HG03521 (cell line): ENCODE results near the gene PHACTR1.

Experiments used
- ATAC-seq: cut with Tn5 transposase; IDR thresholded peaks from one replicate; pipeline ENCODE4 v1.9.1; 2021; ENCODE audit warnings: mild to moderate bottlenecking, moderate library complexity; ENCODE audit not compliant: unreplicated experiment

PHACTR1 gene

GRCh38 chr6:12844284-12845223 is 128.0 kb downstream of the PHACTR1 start:
- no peak for ATAC-seq

GRCh38 chr6:12845224-12846004 is 128.8 kb downstream of the PHACTR1 start:
- ATAC-seq: no peak

- no peak for ATAC-seq
These were observed 132.6 kb downstream of the PHACTR1 start for GRCh38 chr6:12848964-12849808.

GRCh38 chr6:12849809-12850198 is 133.2 kb downstream of the PHACTR1 start:
- ATAC-seq: no peak

GRCh38 chr6:12851123-12851695 is 134.6 kb downstream of the PHACTR1 start:
- ATAC-seq: no peak

GRCh38 chr6:12861603-12862002 is 145.0 kb downstream of the PHACTR1 start:
- no peak for ATAC-seq

- no peak for ATAC-seq
These were observed 148.6 kb downstream of the PHACTR1 start for GRCh38 chr6:12865117-12865516.

- no peak for ATAC-seq
These were observed 149.2 kb downstream of the PHACTR1 start for GRCh38 chr6:12865671-12866181.

- no peak for ATAC-seq
These were observed 150.0 kb downstream of the PHACTR1 start for GRCh38 chr6:12866422-12867029.

GRCh38 chr6:12869816-12870432 is 153.4 kb downstream of the PHACTR1 start:
- ATAC-seq: no peak

- ATAC-seq: no peak
These were observed 157.1 kb downstream of the PHACTR1 start for GRCh38 chr6:12873691-12874090.

- no peak for ATAC-seq
These were observed 158.5 kb downstream of the PHACTR1 start for GRCh38 chr6:12875051-12875450.

GRCh38 chr6:12878741-12879140 is 162.2 kb downstream of the PHACTR1 start:
- ATAC-seq: no peak

- no peak for ATAC-seq
These were observed 166.3 kb downstream of the PHACTR1 start for GRCh38 chr6:12882761-12883290.

GRCh38 chr6:12884983-12885382 is 168.4 kb downstream of the PHACTR1 start:
- no peak for ATAC-seq

GRCh38 chr6:12886961-12887775 is 170.6 kb downstream of the PHACTR1 start:
- ATAC-seq: no peak

GRCh38 chr6:12890171-12890790 is 173.7 kb downstream of the PHACTR1 start:
- ATAC-seq: no peak

GRCh38 chr6:12891595-12891994 is 175.0 kb downstream of the PHACTR1 start:
- no peak for ATAC-seq
